Activated CD8-positive, alpha-beta T cell treated with anti-CD3 and anti-CD28 coated beads for 36 hours (primary cell): Measurements from ENCODE around the gene FCN3. TPM values are rescaled to one million over a fixed set of nuclear protein-coding genes. Genes with fewer than 3 reads are reported as not detected.
A peak's percentile ranks its signal among the peaks of the same experiment; 100 is the strongest.

ENCODE experiments used
- ATAC-seq: fragments of 200-7000 bp; cut with Tn5 transposase; one replicate; pipeline ENCODE4 v1.10.0; 2021; ENCODE audit warnings: mild to moderate bottlenecking, moderate library complexity
- CTCF ChIA-PET: fragments of 350-600 bp; sonication (Branson Sonifier 250); formaldehyde crosslinking; loops from one replicate; lab custom pipeline; 2021; ENCODE audit warnings: antibody characterized with exemption; lab: Charles Lee
- POLR2A ChIA-PET: fragments of 350-600 bp; sonication (Branson Sonifier 250); formaldehyde crosslinking; loops from one replicate; lab custom pipeline; 2021; ENCODE audit warnings: antibody characterized with exemption; lab: Charles Lee
- DNase-seq: peaks from one replicate; pipeline ENCODE4 v3.0.0-alpha.2; 2020
- H3K27ac Mint-ChIP-seq: one replicate; pipeline ENCODE4 v1.8.0; 2021; ENCODE audit warnings: mild to moderate bottlenecking, mixed read lengths
- H3K27me3 Mint-ChIP-seq: one replicate; pipeline ENCODE4 v1.8.0; 2021; ENCODE audit warnings: mixed read lengths
- H3K36me3 Mint-ChIP-seq: one replicate; pipeline ENCODE4 v1.8.0; 2021; ENCODE audit warnings: low read depth, mixed read lengths
- H3K4me1 Mint-ChIP-seq: one replicate; pipeline ENCODE4 v1.8.0; 2021; ENCODE audit warnings: low read depth, mixed read lengths
- H3K4me3 Mint-ChIP-seq: one replicate; pipeline ENCODE4 v1.8.0; 2021; ENCODE audit warnings: mild to moderate bottlenecking, moderate library complexity, mixed read lengths
- H3K9me3 Mint-ChIP-seq: one replicate; pipeline ENCODE4 v1.8.0; 2021; ENCODE audit warnings: mixed read lengths
- CTCF ChIP-seq: fragments of 200-600 bp; IDR thresholded peaks from one replicate; pipeline ENCODE4 v1.8.0; 2022; ENCODE audit warnings: antibody characterized with exemption, mild to moderate bottlenecking
- intact Hi-C: fragments of 100-400 bp; cut with micrococcal nuclease; formaldehyde crosslinking; loops from one replicate; pipeline ENCODE4 v1.10.0; 2022
- total RNA-seq, 2 experiments: library from RNA; stranded (reverse); gene quantifications; one replicate each; pipeline ENCODE4 v1.2.3, GENCODE V29; 2021

The FCN3 gene
- total RNA-seq, 2 experiments from 2014 or later, result not detected

DNA sequence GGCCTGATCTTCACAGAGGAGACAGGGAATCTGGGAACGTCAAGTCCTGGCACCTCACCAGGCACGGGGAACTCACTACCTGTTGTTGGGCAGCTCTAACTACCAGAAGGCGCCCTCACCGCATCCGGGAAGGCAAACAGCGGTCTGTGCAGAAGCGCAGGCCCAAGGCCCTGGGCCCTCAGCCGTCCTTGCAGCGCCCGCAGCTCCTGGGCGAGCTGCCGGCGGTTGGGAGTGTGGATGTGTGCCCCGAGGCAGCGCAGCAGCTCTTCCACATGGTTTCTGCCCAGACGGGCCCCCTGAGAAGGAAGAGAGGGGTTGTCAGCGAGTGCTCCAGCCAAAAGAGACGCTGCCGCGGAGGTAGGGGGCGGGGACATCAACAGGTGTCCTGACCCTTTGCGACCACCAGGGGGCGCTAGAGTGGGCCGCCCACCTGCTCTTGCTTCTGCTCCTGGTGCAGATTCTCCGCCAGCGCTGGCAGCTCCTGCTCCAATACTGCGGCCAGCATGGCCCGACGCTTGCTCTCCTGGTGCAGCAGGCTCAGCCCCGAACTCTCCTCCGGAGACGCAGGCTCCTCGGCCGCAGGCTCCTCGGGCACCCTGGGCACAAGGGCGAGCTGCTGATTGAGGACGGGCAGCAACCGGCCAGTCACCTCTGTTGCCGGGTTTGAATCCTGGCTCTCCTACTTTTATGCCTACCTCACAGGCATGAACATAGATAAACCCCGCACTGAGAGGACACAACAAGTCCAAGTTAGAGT lies 17.2 kb downstream of the FCN3 start:
- peak overlapping the region; percentile 75 for H3K4me3 Mint-ChIP-seq
- H3K27ac Mint-ChIP-seq, result peak overlapping the region; percentile 90
- ChIA-PET CTCF (interaction anchor here (0.6 to 8.9 kb wide), 32 partner anchors 8 to 307 kb away, joined by 3 to 91 read pairs (median 5); partner anchors contain the start of genes CD164L2, FCN3, GPR3 and MAP3K6), POLR2A (interaction anchor here (0.6 to 6.7 kb wide), 14 partner anchors 8 to 60 kb away, joined by 3 to 61 read pairs (median 4); partner anchors contain the start of genes CD164L2, MAP3K6 and SYTL1)
- no peaks in the 10 kb centered on the region for H3K9me3 Mint-ChIP-seq
- H3K4me1 Mint-ChIP-seq, result peaks cover 44% of the 10 kb centered on the region
- DNase-seq (peak; percentile 89), ATAC-seq (peak; percentile 67)
- H3K36me3 Mint-ChIP-seq, result peaks cover 2% of the 10 kb centered on the region
- peaks cover 2% of the 10 kb centered on the region for H3K27me3 Mint-ChIP-seq
- intact Hi-C loops, result no loop called here
- peak; percentile 99 for TF ChIP-seq CTCF

- Mint-ChIP-seq H3K36me3 (peaks cover 2% of the 10 kb centered on the region), H3K9me3 (no peaks in the 10 kb centered on the region), H3K4me3 (peak overlapping the region; percentile 75), H3K27ac (peak overlapping the region; percentile 90), H3K27me3 (peaks cover 2% of the 10 kb centered on the region), H3K4me1 (peaks cover 44% of the 10 kb centered on the region)
- DNase-seq (peak; percentile 80), ATAC-seq (peak; percentile 72)
- CTCF ChIA-PET, result interaction anchor here (0.8 to 8.9 kb wide), 28 partner anchors 8 to 306 kb away, joined by 3 to 91 read pairs (median 6); partner anchors contain the start of genes CD164L2, FCN3, GPR3 and MAP3K6
- POLR2A ChIA-PET, result interaction anchor here (0.7 to 6.7 kb wide), 11 partner anchors 8 to 60 kb away, joined by 3 to 61 read pairs (median 4); partner anchors contain the start of genes MAP3K6 and SYTL1
- intact Hi-C loops, result no loop called here
- no peak for TF ChIP-seq CTCF
Measured at GRCh38 chr1:27356619-27357280, 17.9 kb downstream of the FCN3 start.

DNA sequence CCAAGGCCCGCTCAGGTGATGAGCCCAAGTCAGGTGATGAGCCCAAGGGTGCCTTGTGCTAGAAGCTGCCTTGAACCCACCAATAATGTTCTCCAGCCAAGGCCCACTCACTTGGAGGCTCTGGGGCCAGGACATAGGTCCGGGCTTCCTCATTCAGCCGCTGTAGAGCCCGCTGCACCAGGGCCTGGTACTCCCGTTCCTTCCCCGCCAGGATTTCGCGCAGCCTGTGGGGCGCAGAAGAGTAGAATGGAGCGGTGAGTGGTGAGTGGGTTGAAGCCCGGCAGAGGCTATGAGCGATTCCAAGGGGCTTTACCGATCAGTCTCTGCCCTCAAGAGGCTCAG lies 18.4 kb downstream of the FCN3 start:
- no peak for ATAC-seq
- no peak for TF ChIP-seq CTCF
- Mint-ChIP-seq H3K27ac (peak overlapping the region; percentile 90), H3K36me3 (peaks cover 2% of the 10 kb centered on the region), H3K27me3 (peaks cover 2% of the 10 kb centered on the region), H3K9me3 (no peaks in the 10 kb centered on the region), H3K4me3 (peak overlapping the region; percentile 75), H3K4me1 (peaks cover 44% of the 10 kb centered on the region)
- intact Hi-C loops, result no loop called here
- ChIA-PET CTCF (interaction anchor here (1.0 to 8.9 kb wide), 13 partner anchors 13 to 306 kb away, joined by 3 to 91 read pairs (median 16); partner anchors contain the start of genes CD164L2, GPR3, MAP3K6 and SYTL1), POLR2A (interaction anchor here (1.0 to 6.7 kb wide), 8 partner anchors 10 to 42 kb away, joined by 3 to 61 read pairs (median 6); partner anchors contain the start of genes MAP3K6 and SYTL1)
- no peak for DNase-seq

DNA sequence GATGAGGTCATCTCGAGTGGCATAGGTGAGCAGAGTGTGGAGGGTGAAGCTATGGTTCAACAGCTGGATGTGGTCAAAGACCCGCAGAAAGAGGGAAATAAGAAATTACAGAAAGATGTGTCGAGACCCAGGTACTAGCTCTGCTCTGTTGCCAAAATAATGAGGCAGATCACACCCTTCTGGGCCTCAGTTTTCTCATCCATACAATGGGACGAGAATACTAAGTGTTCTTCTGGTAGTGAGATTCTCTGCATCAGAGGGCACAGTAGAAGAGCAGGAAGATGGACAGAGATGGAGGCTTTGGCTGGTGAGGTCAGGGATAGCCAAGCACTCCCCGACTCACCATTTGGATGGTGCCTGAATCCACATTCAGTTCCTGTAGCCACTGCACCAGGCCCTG lies 18.9 kb downstream of the FCN3 start:
- Mint-ChIP-seq H3K27ac (peak overlapping the region; percentile 90), H3K27me3 (peaks cover 2% of the 10 kb centered on the region), H3K4me3 (peak overlapping the region; percentile 75), H3K9me3 (no peaks in the 10 kb centered on the region), H3K4me1 (peaks cover 44% of the 10 kb centered on the region), H3K36me3 (peaks cover 2% of the 10 kb centered on the region)
- intact Hi-C loops, result no loop called here
- CTCF ChIA-PET, result interaction anchor here (1.0 to 8.9 kb wide), 8 partner anchors 12 to 251 kb away, joined by 3 to 91 read pairs (median 56); partner anchors contain the start of genes CD164L2, GPR3, MAP3K6 and SYTL1
- ATAC-seq (no peak), DNase-seq (no peak)
- POLR2A ChIA-PET, result interaction anchor here (1.0 to 6.7 kb wide), 8 partner anchors 10 to 43 kb away, joined by 3 to 61 read pairs (median 6); partner anchors contain the start of genes MAP3K6 and SYTL1
- no peak for TF ChIP-seq CTCF
